Measurements from ENCODE around the gene MRPL22.

- TF ChIP-seq CTCF (IDR thresholded peaks at IDR 0.05) = no peak
- TF ChIP-seq EP300 (IDR thresholded peaks at IDR 0.05; ENCODE audit: low read depth) = no peak
- TF ChIP-seq POLR2A (IDR thresholded peaks at IDR 0.05) = no peak
These were observed 3.8 kb downstream of the MRPL22 start for GRCh38 chr5:154944716-154945115.

Data from transverse colon (tissue), 3 donors.